DOHH2 (cell line): Measurements from ENCODE around the gene CTTN.

Source experiments
- EZH2phosphoT487 ChIP-seq: fragments of 200-600 bp; sonication (generic); IDR thresholded peaks from 2 replicates; pipeline ENCODE4 v1.6.1; 2017; ENCODE audit warnings: borderline replicate concordance, mild to moderate bottlenecking, antibody characterized with exemption, low read length, moderate library complexity, mixed read lengths
- TF ChIP-seq, protein P1 (sequence below): fragments of 200-600 bp; sonication (generic); IDR thresholded peaks from one replicate; pipeline ENCODE4 v1.5.1; 2014; ENCODE audit warnings: antibody characterized with exemption, mild to moderate bottlenecking, low read depth, low read length; ENCODE audit not compliant: poor library complexity, severe bottlenecking

DNA sequence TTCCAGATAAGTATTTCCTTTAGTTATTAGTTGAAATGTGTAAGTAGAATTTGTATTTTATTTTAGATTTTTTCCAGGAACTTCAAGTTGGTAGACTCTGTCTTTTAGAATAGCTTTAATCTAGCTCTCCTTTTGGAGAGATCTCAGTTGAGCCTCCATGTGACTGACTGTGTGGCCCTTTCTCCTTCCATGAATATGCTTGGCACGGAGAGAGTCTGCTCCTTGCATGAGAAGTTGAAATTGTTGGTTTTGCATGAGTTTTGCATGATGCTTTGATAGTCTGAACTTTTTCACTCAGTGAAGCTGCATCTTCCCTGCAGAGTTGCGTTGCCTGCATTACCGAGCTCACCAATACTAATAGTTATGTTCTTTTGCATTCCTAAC lies 32.8 kb upstream of the CTTN start:
- TF ChIP-seq, protein P1, sequence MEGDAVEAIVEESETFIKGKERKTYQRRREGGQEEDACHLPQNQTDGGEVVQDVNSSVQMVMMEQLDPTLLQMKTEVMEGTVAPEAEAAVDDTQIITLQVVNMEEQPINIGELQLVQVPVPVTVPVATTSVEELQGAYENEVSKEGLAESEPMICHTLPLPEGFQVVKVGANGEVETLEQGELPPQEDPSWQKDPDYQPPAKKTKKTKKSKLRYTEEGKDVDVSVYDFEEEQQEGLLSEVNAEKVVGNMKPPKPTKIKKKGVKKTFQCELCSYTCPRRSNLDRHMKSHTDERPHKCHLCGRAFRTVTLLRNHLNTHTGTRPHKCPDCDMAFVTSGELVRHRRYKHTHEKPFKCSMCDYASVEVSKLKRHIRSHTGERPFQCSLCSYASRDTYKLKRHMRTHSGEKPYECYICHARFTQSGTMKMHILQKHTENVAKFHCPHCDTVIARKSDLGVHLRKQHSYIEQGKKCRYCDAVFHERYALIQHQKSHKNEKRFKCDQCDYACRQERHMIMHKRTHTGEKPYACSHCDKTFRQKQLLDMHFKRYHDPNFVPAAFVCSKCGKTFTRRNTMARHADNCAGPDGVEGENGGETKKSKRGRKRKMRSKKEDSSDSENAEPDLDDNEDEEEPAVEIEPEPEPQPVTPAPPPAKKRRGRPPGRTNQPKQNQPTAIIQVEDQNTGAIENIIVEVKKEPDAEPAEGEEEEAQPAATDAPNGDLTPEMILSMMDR, result no peak
- TF ChIP-seq EZH2phosphoT487, result no peak
